Testis (tissue), 3 donors: ENCODE measurements around the gene ABCG5. TPM values are rescaled to one million over a fixed set of nuclear protein-coding genes. Genes with fewer than 3 reads are reported as not detected.

Experiments used
- DNase-seq: peaks from one replicate; pipeline ENCODE4 v3.0.0-alpha.2; 2019
- H3K27ac ChIP-seq, 2 donors: fragments of 200-600 bp; sonication (generic); one replicate each; pipeline ENCODE4 v1.5.1; 2019
- H3K27me3 ChIP-seq: fragments of 200-600 bp; sonication (generic); one replicate; pipeline ENCODE4 v1.5.1; 2019
- H3K36me3 ChIP-seq: fragments of 200-600 bp; sonication (generic); one replicate; pipeline ENCODE4 v1.5.1; 2017; ENCODE audit warnings: low read depth; ENCODE audit errors: missing control alignments
- H3K4me1 ChIP-seq: fragments of 200-600 bp; sonication (generic); one replicate; pipeline ENCODE4 v1.5.1; 2019
- H3K4me3 ChIP-seq, 2 donors: fragments of 200-600 bp; sonication (generic); one replicate each; pipeline ENCODE4 v1.5.1; 2017 to 2019
- H3K9me3 ChIP-seq: fragments of 200-600 bp; sonication (generic); one replicate; pipeline ENCODE4 v1.5.1; 2017
- CTCF ChIP-seq, 3 experiments: fragments of 450-650 bp in 2 of 3; fragments of 200-600 bp in 1 of 3; sonication (generic) in 1 of 3; IDR thresholded peaks; one replicate each; pipeline ENCODE4 v1.5.1; 2016 to 2019; ENCODE audit warnings: antibody characterized with exemption in 3 of 3, mild to moderate bottlenecking in 2 of 3, moderate library complexity in 1 of 3
- POLR2A ChIP-seq: fragments of 450-650 bp; IDR thresholded peaks from one replicate; pipeline ENCODE4 v1.6.1; 2017; ENCODE audit warnings: antibody characterized with exemption, mild to moderate bottlenecking, moderate library complexity
- WGBS, 2 donors: methylation state at CpG; one replicate each; pipeline ENCODE4 v1.1.5; 2018; 5-methylcytosine and 5-hydroxymethylcytosine counted together
- intact Hi-C: fragments of 100-400 bp; cut with DNase I; formaldehyde crosslinking; loops from one replicate; pipeline ENCODE4 v1.15.1; 2023; ENCODE audit warnings: low total_unique reads
- polyA plus RNA-seq: library from polyadenylated mRNA; stranded (reverse); fragments of 350-450 nt; fragmentation: Illumina TruSeq; extraction: RNeasy Lipid Tissue Mini Kit (QIAGEN cat#74804); gene quantifications from one replicate; pipeline ENCODE4 v1.2.3, GENCODE V29; 2014; ENCODE audit warnings: low read depth, low replicate concordance; ENCODE audit not compliant: insufficient read depth
- small RNA-seq, 2 donors: library from RNA; depleted of rRNA; stranded (forward); fragments of <200 nt; gene quantifications; one replicate each; pipeline ENCODE3, GENCODE V24; 2016
- total RNA-seq, 2 donors: library from RNA; depleted of rRNA; stranded (reverse); fragments of >200 nt; gene quantifications; one replicate each; pipeline ENCODE4 v1.2.3, GENCODE V29; 2016

ABCG5 gene
- total and polyA plus RNA-seq, 3 donors from 2014 or later, result 0.16 TPM; not detected in 2

GRCh38 chr2:43764086-43764705 is 74.4 kb downstream of the ABCG5 start:
- no peaks in the 10 kb centered on the region for H3K27me3 ChIP-seq
- H3K36me3 ChIP-seq, result no peaks in the 10 kb centered on the region
- H3K4me1 ChIP-seq, result no peaks in the 10 kb centered on the region
- intact Hi-C loops, result no loop called here
- DNase-seq, result no peak
- no peak for TF ChIP-seq POLR2A
- no peak for TF ChIP-seq CTCF (IDR thresholded peaks at IDR 0.05)
- 36 to 44% methylated on average over 1 of the region's 1 CpG for WGBS, 2 donors
- H3K27ac ChIP-seq, result no peak overlapping the region
- H3K9me3 ChIP-seq, result no peaks in the 10 kb centered on the region
- no peak overlapping the region for H3K4me3 ChIP-seq

DNA sequence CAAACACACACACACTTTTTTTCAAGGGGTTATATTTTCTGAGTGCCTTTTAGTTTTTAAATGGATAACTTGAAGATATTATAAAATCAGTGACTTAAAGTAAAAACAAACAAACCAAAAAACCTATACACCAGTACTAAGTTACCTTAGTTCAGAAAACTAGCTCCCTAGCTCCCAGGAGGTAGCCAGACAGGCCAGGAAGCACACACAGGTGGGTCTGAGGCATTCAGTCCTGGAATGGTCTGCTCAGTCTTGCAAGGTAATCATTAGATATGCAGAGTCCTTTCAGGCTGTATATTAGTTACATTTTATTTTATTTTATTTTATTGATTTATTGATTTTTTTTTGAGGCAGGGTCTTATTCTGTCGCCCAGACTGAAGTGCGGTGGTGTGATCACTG is 75.5 kb downstream of the ABCG5 start:
- no peaks in the 10 kb centered on the region for H3K9me3 ChIP-seq
- DNase-seq, result no peak
- H3K36me3 ChIP-seq, result no peaks in the 10 kb centered on the region
- TF ChIP-seq POLR2A, result no peak
- no peak for TF ChIP-seq CTCF (IDR thresholded peaks at IDR 0.05)
- no peak overlapping the region for H3K27ac ChIP-seq
- no peaks in the 10 kb centered on the region for H3K4me1 ChIP-seq
- no peaks in the 10 kb centered on the region for H3K27me3 ChIP-seq
- intact Hi-C loops, result no loop called here
- no peak overlapping the region for H3K4me3 ChIP-seq
- WGBS, 2 donors, result 98 to 100% methylated on average over 2 of the region's 2 CpGs

Small RNA genes lying within 50 kb of the gene (small RNA-seq; reads per million reads assigned to genes)
- 0 reads per million in 2 donors for gene RN7SKP66

Other genes with a start within 250 kb of the ABCG5 start
- 10 to 100 TPM; 39.5 to 43.9 TPM for gene THADA, start 242.8 kb downstream of the ABCG5 start, total RNA-seq
- gene THADA, start 242.8 kb downstream of the ABCG5 start, polyA plus RNA-seq, result 29.5 TPM
- 10 to 100 TPM; 45.3 to 80.2 TPM for gene PLEKHH2, start 201.6 kb downstream of the ABCG5 start, total RNA-seq
- 7.4 TPM for gene PLEKHH2, start 201.6 kb downstream of the ABCG5 start, polyA plus RNA-seq
- gene C1GALT1C1L, start 162.4 kb downstream of the ABCG5 start, total RNA-seq, result 1 to 10 TPM; 3.1 to 5.8 TPM
- gene C1GALT1C1L, start 162.4 kb downstream of the ABCG5 start, polyA plus RNA-seq, result 8.6 TPM
- 10 to 100 TPM; 48.8 to 60.4 TPM for gene DYNC2LI1, start 64.8 kb downstream of the ABCG5 start, total RNA-seq
- 66.8 TPM for gene DYNC2LI1, start 64.8 kb downstream of the ABCG5 start, polyA plus RNA-seq
- gene ABCG8, start 132 bp upstream of the ABCG5 start, total RNA-seq, result under 1 TPM; 0.24 to 0.43 TPM
- gene ABCG8, start 132 bp upstream of the ABCG5 start, polyA plus RNA-seq, result not detected
- 100 to 1,000 TPM; 114 to 133 TPM for gene LRPPRC, start 157.2 kb upstream of the ABCG5 start, total RNA-seq
- gene LRPPRC, start 157.2 kb upstream of the ABCG5 start, polyA plus RNA-seq, result 65.7 TPM